NCI-H2107 treated with DMSO at 0.1 percent for 48 hours (cell line): Measurements from ENCODE around the gene SHF.
"Not testable (repeated sequence)": the region's sequence is repeated elsewhere in the genome, so short reads cannot be mapped to it uniquely, and the experiment has no call there.

ENCODE experiments used
- DNase-seq: peaks from one replicate; lab custom pipeline; 2025; ENCODE audit not compliant: unreplicated experiment; lab: John Stamatoyannopoulos, UW

The SHF gene

DNA sequence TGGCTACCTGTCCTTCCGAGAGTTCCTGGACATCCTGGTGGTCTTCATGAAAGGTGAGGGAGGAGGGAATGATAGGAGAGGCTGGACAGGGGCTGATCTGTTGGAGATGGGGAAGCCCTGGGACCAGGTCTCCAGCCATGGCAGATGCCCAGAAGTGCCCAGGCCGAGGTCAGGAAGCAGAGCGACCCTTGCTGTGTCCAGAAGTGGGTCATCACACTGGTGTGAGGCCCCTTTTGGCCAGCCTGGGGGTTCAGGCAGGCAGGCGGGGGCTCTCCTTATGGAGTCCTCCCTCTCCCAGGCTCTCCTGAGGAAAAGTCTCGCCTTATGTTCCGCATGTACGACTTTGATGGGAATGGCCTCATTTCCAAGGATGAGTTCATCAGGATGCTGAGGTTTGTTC, 40.2 kb downstream of the SHF start:
- DNase-seq = no peak

- no peak for DNase-seq
Measured at GRCh38 chr15:45146405-45146804, 41.4 kb downstream of the SHF start.

DNA sequence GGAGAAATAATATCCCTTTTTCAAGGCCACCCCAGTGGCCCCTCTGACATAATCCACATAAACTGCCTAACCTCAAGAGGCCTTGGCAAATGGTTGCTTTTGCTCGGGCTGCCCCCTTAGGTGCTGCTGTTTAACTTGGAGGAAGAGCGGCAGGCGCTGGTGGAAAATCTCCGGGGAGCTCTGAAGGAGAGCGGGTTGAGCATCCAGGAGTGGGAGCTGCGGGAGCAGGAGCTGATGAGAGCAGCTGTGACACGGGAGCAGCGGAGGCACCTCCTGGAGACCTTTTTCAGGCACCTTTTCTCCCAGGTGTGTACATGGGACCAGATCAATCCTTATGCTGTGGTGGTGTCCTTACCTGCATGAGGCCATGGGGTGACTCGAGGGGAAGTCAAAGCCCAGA, 43.0 kb downstream of the SHF start:
- DNase-seq = no peak

DNA sequence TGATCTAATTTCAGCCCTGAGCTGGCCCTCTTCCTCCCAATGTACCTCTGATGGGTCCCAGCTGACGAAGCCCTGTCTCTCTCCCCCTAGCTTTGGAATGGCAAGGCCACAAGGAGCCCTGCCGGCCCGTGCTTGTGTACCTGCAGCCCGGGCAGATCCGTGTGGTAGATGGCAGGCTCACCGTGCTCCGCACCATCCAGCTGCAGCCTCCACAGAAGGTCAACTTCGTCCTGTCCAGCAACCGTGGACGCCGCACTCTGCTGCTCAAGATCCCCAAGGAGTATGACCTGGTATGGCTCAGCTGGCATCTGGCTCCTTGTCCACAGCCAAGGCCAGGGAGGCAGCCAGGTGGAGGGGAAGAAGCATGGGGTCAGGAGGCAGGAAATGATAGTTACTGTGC, 43.8 kb downstream of the SHF start:
- DNase-seq = no peak

GRCh38 chr15:45143056-45143455, 44.7 kb downstream of the SHF start:
- DNase-seq = no peak

GRCh38 chr15:45141386-45141785, 46.4 kb downstream of the SHF start:
- no peak for DNase-seq

DNA sequence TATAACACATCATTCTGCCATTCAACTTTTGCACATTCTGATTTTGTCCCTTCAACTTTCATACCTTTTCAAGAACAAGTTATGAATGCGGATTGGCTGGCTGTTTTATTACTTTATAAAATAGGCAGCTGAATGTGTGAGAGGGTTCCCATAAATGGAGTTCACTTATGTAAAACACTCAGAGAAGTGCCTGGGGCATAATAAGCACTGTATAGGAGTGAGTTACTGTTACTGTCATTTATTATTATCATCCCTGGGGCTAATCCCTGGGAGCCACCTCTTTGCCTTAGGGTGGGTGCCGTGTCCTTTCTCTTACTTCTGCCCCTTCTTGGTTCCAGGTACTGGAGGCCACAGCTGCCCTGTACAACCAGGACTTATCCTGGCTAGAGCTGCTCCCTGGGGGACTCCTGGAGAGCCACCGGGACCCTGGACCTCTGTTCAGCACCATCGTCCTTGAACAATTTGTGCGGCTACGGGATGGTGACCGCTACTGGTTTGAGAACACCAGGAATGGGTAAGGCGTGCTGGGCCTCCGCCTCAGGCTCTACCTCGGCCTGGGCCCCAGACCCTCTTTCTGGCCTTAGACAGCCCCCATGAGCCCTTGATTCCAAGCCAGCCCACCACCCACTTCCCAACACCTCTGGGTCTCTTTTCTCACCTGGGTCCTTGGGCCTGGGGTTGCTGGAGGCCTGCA, 47.1 kb downstream of the SHF start:
- no peak for DNase-seq

DNA sequence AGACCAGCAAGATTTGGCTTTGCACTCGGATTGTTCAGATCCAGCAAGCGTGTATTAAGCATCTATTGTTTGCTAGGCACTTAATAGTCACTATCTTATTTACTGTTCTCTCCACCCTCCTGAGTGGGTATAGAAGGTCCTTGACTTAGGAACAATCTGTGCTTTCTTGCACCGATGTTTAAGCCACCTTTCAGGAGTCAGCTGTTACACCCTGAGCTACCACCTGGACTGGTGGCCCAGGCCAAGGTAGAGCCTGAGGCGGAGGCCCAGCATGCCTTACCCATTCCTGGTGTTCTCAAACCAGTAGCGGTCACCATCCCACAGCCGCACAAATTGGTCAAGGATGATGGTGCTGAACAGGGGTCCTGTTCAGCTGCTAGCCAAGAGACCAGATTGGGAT, 48.0 kb downstream of the SHF start:
- no peak for DNase-seq

GRCh38 chr15:45138814-45139765, 48.7 kb downstream of the SHF start:
- no peak for DNase-seq

- no peak for DNase-seq
Measured at GRCh38 chr15:45137703-45138102, 50.1 kb downstream of the SHF start.

DNA sequence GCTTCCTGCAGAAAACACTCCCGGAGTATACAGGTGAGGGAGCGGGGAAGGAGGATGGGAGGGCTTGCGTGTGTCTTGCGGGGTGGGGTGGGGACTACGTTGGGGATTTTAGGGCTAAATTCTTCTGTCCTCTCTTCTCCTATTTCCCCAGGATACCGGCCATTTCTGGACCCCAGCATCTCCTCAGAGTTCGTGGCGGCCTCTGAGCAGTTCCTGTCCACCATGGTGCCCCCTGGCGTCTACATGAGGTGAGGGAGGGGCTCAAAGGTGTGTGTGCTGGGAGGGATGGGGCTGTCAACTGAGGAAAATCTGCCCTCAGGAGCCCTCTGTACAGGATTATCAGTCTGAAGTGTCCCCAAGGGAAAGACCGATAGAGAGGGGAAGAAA, 51.4 kb downstream of the SHF start:
- no peak for DNase-seq

- DNase-seq = not testable (repeated sequence)
Measured at GRCh38 chr15:45135705-45136377, 51.9 kb downstream of the SHF start.

- DNase-seq = no peak
Measured at GRCh38 chr15:45134682-45135604, 52.8 kb downstream of the SHF start.

DNA sequence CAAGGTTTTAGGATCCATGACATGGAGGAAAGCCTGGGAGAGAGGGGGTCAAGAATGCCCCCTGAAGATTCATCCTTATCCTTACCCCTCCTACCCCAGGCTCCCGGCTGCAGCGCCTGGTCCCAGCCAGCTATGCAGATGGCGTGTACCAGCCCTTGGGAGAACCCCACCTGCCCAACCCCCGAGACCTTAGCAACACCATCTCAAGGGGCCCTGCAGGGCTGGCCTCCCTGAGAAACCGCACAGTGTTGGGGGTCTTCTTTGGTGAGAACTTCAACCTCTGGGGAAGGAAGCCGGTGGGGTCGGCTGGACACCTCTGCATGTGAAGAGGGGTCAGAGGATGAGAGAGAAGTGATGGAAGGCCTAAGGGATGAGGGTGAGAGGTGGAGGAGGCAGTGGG, 53.7 kb downstream of the SHF start:
- DNase-seq = no peak

DNA sequence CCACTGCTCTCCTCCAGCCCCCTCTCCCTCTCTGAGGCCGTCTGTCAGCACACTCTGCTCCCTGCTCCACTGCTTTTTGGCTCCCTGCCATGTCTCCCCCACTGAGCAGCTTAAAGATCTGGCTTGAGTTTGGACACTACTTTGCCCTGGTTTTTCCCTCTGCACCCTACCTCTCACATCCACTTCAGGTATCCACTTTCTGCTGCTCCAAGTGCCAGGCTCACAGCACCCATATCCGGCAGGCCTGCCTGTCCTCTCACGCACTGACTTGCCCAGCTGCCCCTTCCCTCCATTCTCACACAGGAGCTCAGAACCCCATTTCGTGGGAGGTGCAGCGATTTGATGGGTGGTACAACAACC, 54.2 kb downstream of the SHF start:
- DNase-seq = no peak

DNA sequence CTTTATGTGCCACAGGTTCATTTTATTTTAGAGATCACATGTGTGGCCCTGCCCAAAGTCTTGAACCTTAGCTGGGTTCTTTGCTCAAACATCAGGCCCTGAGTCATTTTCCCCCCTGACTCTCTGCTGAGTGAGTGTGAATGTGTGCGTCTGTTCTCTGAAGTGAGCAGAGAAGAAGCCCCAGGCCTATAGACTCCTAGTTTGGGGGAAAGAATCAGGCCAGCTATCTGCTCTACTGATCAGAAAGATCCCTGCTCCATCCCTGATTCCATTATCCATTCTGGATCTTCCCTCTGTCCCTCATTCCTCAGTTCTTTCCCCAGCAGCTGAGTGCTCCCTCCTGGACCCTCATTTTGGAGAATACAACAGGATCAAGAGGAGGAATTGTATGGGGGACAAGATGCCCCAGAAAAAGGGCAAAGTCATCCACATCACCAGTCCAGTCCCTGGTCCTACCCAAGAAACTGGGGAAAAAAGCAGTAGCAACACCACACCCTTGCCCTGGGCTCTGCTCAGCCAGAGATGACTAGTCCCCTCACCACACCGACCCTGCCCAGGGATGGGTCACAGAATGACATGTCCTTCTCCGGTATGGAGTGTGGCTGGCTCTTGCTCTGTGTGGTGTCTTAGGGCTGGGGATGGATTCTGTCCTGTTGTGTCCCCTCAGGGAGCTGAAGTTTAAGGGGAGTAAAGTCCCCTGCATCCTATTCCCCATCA, 54.8 kb downstream of the SHF start:
- no peak for DNase-seq

DNA sequence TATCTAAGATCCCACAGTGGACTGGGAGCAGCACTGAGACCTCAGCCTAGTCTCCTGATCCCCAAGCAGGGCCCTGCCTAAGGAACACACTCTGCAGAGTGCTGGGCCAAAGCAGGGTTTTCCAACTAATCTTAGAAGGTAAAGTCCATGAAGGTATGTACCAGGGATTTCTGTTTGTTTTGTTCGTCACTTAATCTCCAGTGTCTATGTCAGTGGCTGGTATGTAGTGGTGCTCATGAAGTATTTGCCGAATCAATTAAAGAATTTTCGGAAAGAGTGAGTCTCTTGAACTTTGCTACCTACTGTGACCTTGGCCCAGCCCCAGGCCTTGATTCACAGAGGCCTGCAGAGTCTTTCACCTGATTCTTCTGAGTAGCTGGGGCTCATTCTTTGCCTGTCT, 56.3 kb downstream of the SHF start:
- no peak for DNase-seq

DNA sequence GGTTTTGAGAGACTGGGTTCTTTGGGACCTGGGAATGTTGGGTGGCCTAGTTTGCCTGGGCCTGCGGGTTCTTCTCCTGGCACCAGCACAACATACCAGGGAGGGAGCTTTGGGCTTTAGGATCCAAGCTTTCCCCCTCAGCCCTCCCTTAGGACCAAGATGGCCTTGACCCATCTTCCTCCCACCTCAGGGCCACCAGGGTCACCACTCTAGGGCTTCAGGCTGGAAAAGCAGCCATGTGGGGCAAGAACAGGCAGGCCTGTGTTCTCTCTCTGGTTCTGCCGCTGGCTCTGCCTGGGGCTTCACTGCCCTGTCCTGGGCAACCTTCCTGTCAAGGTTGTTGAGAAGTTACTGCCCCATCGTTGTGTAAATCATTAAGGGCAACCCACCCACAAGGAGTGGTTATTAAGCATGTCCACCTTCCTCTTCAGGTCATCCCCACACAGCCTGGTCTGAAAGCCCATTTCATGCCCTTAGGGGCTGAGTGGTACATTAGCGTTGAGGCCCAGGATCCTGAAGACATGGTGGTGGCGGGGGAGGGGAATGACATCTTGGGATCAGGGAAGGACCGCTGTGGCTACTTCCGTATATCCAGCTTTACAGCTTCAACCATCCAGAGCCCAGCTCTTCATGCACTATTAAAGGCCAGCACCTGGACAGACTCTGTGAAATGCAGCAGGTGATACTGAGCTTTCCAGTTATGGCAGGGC, 57.3 kb downstream of the SHF start:
- DNase-seq = no peak

GRCh38 chr15:45129651-45130129, 58.1 kb downstream of the SHF start, which contains the start of the genes DUOX1 and DUOXA1:
Gene DUOX1, plus strand, starts transcription at chr15:45129994. Its CDS starts 1,973 bp downstream, at chr15:45131967.
Gene DUOXA1, minus strand, starts transcription at chr15:45129879. Its CDS starts 6,865 bp downstream, at chr15:45123014.
- DNase-seq = no peak
